GM21529 (cell line): ENCODE data around the gene ZRANB3.
"Not testable (repeated sequence)": the region's sequence is repeated elsewhere in the genome, so short reads cannot be mapped to it uniquely, and the experiment has no call there.

Experiments
- ATAC-seq: cut with Tn5 transposase; IDR thresholded peaks from one replicate; pipeline ENCODE4 v1.9.1; 2021; ENCODE audit not compliant: unreplicated experiment

ZRANB3 gene

GRCh38 chr2:135093193-135093592, 437.8 kb downstream of the ZRANB3 start:
- no peak for ATAC-seq

GRCh38 chr2:135091681-135092080, 439.3 kb downstream of the ZRANB3 start:
- ATAC-seq: no peak

- ATAC-seq: not testable (repeated sequence)
These were observed 441.4 kb downstream of the ZRANB3 start for GRCh38 chr2:135089597-135089996.
